Left ventricle myocardium inferior (tissue), 1 donor: ENCODE data around the gene C2orf15. TPM values are rescaled to one million over a fixed set of nuclear protein-coding genes. Genes with fewer than 3 reads are reported as not detected.

Source experiments
- DNase-seq: peaks from one replicate; pipeline ENCODE4 v3.0.0-alpha.2; 2020
- H3K27ac ChIP-seq: fragments of 200-600 bp; replicated peaks from 2 replicates; pipeline ENCODE4 v1.8.0; 2021
- H3K27me3 ChIP-seq: fragments of 200-600 bp; 2 replicates; pipeline ENCODE4 v1.8.0; 2021; ENCODE audit warnings: low read depth
- H3K36me3 ChIP-seq: fragments of 200-600 bp; 2 replicates; pipeline ENCODE4 v1.8.0; 2021
- H3K4me1 ChIP-seq: fragments of 200-600 bp; 2 replicates; pipeline ENCODE4 v1.8.0; 2021
- H3K4me3 ChIP-seq: fragments of 200-600 bp; 2 replicates; pipeline ENCODE4 v1.8.0; 2021; ENCODE audit warnings: mild to moderate bottlenecking, moderate library complexity
- H3K9me3 ChIP-seq: fragments of 200-600 bp; replicated peaks from 2 replicates; pipeline ENCODE4 v1.8.0; 2021
- intact Hi-C: fragments of 100-400 bp; cut with micrococcal nuclease; formaldehyde crosslinking; loops from one replicate; pipeline ENCODE4 v1.11.0; 2022
- total RNA-seq: library from RNA; stranded (reverse); fragmentation: NEBNext Ultra II Directional; extraction: Animal tissue kit (Norgen Biotek cat#: 25700); gene quantifications from one replicate; pipeline ENCODE4 v1.2.1, GENCODE V29; 2021
- TF ChIP-seq, protein P1 (sequence below): fragments of 200-600 bp; IDR thresholded peaks from 2 replicates; pipeline ENCODE4 v1.8.0; 2021; ENCODE audit warnings: antibody characterized with exemption, mild to moderate bottlenecking, borderline replicate concordance
- donor health status: DM: no; HTN: yes; CAD: no; lungs with severe emphysema.

C2orf15 gene
- total RNA-seq, 1 donor from 2014 or later: not detected

DNA sequence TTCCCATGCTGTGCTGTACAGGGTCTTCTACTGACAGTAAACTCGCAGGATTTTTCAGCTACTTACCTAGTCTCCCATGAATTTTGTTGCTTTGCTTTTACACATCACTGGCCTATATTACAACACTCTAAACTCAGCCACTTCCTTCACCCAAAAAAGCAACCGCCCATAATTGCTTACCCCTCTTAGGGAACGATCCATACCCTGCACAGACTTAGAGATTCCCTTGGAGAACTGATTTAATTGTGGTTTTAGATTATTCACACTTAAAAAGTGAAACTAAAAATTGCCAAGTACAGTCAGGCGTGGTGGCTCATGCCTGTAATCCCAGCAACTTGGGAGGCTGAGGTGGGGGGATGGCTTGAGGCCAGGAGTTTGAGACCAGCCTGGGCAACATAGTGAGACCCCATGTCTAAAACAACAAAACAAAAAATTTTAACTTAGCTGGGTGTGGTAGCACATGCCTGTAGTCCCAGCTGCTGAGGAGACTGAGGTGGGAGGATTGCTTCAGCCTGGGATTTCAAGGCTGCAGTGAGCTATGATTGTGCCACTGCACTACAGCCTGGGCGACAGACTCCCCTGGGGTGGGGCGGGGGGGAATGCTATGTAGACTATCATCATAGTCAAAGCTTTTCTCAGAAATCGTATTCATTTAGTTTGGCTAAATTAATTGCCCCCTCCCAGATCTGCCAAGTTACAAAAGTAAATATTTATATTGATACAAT, 58.7 kb downstream of the C2orf15 start:
- intact Hi-C loops: no loop called here
- Histone ChIP-seq H3K27me3 (no peaks in the 10 kb centered on the region), H3K27ac (no peak overlapping the region), H3K36me3 (peaks cover 32% of the 10 kb centered on the region), H3K4me3 (no peak overlapping the region), H3K9me3 (no peaks in the 10 kb centered on the region), H3K4me1 (no peaks in the 10 kb centered on the region)
- DNase-seq: no peak
- TF ChIP-seq, protein P1, sequence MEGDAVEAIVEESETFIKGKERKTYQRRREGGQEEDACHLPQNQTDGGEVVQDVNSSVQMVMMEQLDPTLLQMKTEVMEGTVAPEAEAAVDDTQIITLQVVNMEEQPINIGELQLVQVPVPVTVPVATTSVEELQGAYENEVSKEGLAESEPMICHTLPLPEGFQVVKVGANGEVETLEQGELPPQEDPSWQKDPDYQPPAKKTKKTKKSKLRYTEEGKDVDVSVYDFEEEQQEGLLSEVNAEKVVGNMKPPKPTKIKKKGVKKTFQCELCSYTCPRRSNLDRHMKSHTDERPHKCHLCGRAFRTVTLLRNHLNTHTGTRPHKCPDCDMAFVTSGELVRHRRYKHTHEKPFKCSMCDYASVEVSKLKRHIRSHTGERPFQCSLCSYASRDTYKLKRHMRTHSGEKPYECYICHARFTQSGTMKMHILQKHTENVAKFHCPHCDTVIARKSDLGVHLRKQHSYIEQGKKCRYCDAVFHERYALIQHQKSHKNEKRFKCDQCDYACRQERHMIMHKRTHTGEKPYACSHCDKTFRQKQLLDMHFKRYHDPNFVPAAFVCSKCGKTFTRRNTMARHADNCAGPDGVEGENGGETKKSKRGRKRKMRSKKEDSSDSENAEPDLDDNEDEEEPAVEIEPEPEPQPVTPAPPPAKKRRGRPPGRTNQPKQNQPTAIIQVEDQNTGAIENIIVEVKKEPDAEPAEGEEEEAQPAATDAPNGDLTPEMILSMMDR: no peak

Other genes with a start within 250 kb of the C2orf15 start
- gene CRACDL, start 205.5 kb upstream of the C2orf15 start, total RNA-seq: 3.0 TPM
- 3.1 TPM for gene TSGA10, start 13.2 kb downstream of the C2orf15 start, total RNA-seq
- gene LIPT1, start 13.3 kb downstream of the C2orf15 start, total RNA-seq: 7.9 TPM
- 16.0 TPM for gene MITD1, start 39.4 kb downstream of the C2orf15 start, total RNA-seq
- gene MRPL30, start 39.5 kb downstream of the C2orf15 start, total RNA-seq: 34.8 TPM
- gene LYG2, start 114.0 kb downstream of the C2orf15 start, total RNA-seq: not detected
- gene LYG1, start 159.5 kb downstream of the C2orf15 start, total RNA-seq: 0.58 TPM
- 20.6 TPM for gene TXNDC9, start 194.6 kb downstream of the C2orf15 start, total RNA-seq
- 87.0 TPM for gene EIF5B, start 195.7 kb downstream of the C2orf15 start, total RNA-seq